NCI-H748 treated with DMSO at 0.1 percent for 48 hours (cell line): ENCODE measurements around the gene ASIC2.

Experiments used
- DNase-seq: peaks from one replicate; lab custom pipeline; 2025; lab: John Stamatoyannopoulos, UW

The ASIC2 gene

GRCh38 chr17:33287096-33287725, 5.9 kb downstream of the ASIC2 start:
- no peak for DNase-seq

DNA sequence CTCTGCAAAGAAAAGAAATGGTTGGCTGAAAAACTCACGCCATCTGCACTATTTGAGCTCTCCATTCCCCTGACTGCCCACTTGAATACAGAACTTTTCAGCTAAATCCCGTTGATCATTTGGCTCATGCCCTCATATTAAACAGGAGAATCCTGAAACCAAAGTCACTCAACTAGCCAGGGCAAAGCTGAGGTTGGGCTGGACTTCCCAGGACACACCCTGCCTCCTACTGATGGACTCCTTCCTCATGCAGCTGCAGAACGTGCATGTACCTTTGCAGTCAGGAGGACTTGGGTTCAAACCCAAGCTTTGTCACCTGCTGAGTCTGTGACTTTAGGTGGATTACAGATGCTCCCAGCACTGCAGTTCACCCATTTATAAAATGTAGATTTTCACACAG, 7.7 kb downstream of the ASIC2 start:
- no peak for DNase-seq

GRCh38 chr17:33284022-33284421, 9.1 kb downstream of the ASIC2 start:
- DNase-seq = peak; percentile 7

- DNase-seq = no peak
Observed at GRCh38 chr17:33280162-33280943, 12.7 kb downstream of the ASIC2 start.

DNA sequence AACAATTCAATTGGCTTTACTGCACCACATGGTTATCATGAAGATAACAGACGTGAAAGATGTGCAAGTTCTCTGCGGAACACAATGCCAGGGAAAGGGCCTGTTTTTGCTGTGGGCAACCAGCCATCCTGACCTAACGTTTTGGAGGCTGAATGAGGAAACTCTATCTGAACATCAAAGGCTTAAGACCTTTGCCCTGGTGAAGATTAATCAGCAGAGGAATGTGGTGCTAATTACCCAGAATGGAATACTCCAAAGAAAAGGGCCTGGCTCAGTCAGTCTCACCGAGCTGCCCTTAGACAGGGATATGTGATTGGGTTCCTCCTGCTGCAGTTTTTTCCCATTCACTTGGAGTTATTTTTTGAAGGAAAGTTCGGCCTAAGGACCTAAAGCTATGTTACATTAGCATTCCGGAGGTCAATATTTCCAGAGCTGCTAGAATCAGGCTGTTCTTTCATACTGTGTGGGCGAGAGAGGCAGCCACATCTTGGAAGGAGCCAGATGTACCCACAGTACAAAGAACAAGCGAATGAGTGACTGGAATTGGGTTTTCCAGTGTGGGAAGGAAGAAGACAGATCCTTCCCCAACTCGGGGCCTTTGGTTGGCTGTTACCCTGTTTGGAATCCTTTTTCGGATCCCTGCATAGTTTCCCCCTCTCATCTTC, 15.5 kb downstream of the ASIC2 start:
- DNase-seq = no peak

DNA sequence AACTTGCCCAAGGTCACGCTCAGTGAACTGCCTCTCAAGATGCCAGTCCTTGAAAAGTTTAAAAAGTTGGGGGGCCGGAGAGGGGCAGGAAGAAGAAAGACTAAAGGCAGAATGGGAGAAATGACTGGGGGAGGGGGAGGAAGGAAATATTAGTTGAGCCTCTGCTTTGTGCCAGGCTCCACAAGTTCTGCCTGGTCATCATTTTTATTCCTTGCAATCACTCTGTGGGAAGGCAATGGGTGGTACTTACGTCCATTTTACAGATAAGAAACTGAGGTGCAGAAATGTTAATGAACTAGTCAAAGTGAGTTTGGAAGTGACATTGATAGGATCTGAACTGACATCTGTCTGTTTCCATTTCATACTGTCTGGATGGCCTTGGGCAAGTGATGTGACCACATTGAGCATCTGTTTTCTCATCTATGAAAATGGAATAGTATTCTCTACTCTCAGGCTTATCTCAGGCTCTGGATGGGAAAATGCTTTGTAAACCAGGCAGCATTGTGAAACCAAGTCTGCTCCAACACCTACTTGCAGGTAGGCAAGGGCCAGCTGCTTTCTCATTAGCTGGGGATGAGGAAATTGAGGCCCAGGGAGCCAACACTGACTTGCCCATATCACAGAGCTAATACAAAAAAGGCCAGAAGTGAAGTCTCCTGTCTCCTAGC, 19.2 kb downstream of the ASIC2 start:
- no peak for DNase-seq

DNA sequence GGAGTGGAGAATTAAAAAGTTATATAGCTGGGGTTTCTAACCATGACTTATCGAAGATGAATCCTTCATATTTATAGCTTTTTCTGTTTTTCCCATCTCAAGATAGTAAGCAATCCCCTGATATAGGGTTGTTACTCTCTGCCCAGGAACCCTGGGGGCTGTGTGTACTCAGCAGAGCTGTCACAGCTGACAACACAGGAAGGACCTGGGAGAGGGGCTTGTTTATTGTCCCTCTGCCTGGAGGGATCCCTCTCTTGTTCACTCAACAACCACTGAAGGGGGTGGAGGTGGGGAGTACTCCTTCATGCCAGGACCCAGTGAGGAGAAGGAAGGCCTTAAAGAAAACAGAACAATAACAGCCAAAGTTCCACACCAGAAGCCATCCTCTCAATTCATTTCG, 19.8 kb downstream of the ASIC2 start:
- no peak for DNase-seq

DNA sequence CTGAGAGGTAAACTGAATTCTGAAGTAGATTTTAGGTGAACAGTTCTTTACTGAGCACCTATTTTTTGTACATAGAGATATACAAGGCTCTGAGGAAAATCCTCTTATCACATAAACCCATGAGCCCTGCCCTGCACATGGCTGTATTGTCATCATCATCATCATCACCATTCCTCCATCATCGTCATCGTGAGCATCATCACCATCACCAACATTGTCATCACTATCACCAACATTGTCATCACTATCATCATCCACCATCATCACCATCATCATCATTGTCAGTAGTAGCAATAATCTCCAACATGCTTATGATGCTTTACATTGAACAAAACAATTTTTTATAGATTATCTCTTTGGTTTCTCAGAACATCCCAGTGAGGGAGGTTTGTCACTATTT, 20.7 kb downstream of the ASIC2 start:
- DNase-seq = no peak

DNA sequence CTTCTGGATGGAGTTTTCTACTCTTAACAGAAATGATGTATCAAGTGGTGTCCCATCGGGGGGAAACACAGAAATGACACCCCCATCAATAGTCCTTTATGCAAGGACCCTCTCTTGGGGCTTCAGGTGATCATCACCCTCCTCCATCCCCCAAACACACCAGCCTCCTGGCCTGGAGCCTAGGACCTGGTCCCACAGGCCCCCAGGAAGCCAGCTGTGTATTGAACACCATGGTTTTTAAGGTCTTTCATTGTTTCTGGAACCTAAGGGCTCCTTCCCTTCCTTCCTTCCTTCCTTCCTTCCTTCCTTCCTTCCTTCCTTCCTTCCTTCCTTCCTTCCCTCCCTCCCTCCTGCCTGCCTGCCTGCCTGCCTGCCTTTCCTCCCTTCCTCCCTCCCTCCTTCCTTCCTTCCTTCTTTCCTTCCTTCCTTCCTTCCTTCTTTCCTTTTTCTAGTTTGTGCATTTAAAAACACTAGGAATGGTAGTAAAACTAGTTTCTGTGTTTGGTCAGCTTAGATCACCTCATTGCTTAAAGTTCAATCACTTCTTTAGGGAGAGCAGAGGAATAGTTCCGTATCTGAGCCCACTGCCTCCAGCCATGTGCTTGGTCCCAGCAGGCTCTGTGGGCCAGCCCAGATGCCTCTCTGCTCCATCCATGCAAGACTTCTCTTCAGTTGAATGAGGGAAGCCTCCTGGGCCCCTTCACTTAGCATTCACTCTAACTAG, 23.6 kb downstream of the ASIC2 start:
- DNase-seq = no peak

- no peak for DNase-seq
Observed at GRCh38 chr17:33267851-33268548, 25.1 kb downstream of the ASIC2 start.

- DNase-seq = no peak
Observed at GRCh38 chr17:33267271-33267790, 25.8 kb downstream of the ASIC2 start.

GRCh38 chr17:33266611-33267010, 26.5 kb downstream of the ASIC2 start:
- no peak for DNase-seq

- DNase-seq = no peak
Observed at GRCh38 chr17:33266116-33266515, 27.0 kb downstream of the ASIC2 start.

DNA sequence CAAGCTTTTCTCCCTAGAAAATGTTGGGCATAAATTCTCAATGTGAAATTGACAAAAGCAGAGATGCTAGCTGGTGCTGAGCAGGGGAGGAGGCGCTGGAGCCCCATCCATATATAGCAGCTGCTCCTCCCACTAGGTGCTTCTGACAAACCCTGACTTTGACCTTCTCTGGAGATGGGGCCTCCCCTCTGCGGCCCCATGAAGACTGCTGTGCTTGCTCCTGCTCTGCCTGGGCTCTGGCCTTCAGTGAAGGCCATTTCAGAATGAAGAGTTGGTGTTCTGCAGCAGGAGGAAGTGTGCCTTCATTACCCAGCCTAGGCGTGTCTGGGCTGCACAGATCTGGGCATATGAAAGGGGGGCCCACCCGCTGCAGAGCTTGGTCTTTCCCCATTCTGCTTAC, 29.7 kb downstream of the ASIC2 start:
- no peak for DNase-seq

GRCh38 chr17:33262266-33263123, 30.6 kb downstream of the ASIC2 start:
- no peak for DNase-seq

DNA sequence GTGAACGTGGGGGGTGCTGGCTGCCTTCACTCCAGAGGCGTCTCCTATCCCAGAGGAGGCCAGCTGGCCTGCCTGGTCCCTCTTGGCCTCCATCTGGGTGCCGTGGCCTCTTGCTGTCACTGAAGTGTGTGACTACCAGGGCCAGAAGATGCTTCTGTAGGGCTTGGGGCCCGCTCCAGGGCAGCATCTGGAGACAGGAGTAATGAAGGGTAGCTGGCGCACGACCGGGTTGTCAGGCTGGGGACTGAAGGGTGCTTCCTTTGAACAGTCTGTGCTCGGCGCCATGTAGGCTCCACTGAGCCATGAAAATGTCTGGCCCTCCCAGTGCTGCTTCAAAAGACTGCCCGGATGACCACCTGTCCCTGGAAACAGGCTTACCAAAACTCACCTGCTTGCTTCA, 31.3 kb downstream of the ASIC2 start:
- no peak for DNase-seq

- DNase-seq = no peak
Observed at GRCh38 chr17:33260638-33261037, 32.5 kb downstream of the ASIC2 start.

DNA sequence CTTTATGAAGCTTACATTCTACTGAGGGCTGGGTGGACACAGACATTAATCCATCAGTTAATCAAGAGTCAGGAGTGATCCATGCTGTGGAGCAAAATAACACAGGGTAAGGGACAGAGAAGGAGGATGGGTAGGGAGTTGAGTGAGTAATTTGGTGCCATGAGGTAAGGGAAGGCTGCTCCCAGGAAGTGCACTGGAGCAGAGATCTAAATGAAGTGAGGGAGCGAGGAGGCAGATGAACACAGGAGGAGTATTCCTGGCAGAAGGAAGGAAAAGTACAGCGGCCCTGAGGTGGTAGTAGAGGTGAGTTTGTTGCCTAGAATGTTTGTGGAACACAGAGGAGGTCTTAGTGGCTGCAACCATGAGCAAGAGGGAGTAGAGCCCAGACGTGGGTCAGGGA, 34.8 kb downstream of the ASIC2 start:
- DNase-seq = no peak

DNA sequence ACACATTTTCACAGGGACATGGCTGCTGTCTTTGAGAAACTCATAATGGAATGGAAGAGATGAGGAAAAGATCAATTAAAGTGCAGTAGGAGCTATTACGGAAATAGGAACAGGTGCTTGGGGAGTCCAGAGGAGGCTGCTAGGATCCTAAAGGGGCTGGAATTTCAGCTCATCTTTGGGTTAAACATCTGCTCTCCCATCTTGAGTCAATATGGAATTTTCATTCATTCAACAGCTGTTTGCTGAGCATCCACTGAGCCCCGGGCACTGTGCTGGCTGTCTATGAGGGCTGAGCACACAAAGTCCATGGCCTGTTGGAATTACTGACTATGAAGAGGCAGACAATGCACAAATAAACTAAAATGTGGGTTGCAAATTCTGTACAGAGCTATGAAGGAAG, 47.9 kb downstream of the ASIC2 start:
- DNase-seq = no peak

DNA sequence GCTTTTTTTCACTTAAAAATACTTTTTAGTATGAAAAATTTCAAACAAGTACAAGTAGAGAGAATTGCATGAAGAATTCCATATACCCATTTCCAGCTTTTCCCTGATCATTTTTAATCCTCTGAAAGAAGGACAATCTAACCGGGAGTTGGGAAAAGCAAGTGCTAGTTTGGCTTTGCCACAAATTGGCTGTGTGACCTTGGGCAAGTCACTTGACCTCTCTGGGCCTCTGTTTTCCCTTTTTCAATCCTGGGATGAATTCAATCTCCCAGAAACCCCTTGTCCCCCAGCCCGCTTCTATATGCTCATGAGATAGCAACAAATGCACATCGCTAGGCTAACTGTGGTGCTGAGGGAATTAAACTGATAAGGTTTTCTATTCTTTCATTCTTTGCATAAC, 49.4 kb downstream of the ASIC2 start:
- DNase-seq = no peak
